ENCODE results near the gene CPED1.

Gene CPED1

DNA sequence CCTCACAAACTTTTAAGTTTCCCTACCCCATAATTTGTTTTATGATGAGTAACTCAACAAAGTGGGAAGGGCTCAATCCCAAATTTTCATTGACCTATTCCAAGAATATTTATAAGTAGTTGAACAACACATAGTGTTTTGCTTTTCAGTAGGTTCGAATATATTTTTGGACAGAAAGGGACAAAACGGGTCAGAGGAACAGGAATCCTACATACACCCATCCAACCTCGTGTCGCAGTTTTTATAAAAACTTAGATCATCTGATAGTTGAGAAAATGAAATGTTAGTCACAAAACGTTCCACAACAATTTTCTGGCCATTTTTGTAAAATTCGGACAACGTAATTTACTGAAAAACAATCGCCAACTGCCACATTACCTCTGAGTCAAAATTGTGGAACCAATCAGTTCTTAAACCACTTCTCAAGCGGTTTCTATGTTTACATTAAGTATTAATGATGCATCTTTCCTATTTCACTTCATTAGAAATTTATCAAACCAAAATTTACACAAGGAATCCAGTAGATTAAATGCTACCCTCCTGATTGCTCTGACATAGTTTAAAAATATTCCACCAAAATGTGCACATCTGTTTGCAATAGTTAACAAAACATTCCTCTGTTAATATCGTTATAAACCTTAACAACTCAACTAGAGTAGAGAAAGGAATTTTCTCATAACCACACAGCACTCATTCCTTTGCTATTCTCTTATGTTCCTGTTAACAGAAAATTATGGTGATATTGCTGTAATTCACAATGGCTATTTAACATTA is 346.6 kb downstream of the CPED1 start:
- no peak for DNase-seq

- DNase-seq: no peak
These were observed 348.1 kb downstream of the CPED1 start for GRCh38 chr7:121336579-121336978.

DNA sequence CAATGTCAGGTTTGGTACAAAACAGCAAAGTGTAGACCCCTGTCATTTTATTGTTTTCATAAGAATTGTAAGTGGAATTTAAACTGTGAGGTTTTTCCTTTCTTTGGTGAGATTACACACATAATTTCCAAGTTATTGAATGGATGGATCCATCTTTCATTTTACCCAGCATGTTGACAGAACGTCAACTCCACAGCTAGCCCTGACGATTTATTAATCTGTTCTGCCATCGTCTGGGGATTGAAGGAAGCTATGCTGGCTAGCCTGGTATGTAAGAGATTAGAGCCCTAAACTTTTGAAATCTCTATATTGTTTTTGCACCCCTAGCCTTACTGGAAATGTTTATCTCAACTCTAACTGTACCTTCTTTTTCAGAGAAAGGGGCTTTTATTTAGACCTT is 348.9 kb downstream of the CPED1 start:
- no peak for DNase-seq

DNA sequence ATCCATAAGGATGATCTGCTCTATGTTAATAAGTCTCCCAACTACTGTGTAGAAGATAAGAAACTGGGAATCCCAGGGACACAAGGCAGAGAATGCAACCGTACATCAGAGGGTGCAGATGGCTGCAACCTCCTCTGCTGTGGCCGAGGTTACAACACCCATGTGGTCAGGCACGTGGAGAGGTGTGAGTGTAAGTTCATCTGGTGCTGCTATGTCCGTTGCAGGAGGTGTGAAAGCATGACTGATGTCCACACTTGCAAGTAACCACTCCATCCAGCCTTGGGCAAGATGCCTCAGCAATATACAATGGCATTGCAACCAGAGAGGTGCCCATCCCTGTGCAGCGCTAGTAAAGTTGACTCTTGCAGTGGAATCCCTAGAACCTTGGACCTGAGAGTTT is 350.6 kb downstream of the CPED1 start:
- no peak for DNase-seq

DNA sequence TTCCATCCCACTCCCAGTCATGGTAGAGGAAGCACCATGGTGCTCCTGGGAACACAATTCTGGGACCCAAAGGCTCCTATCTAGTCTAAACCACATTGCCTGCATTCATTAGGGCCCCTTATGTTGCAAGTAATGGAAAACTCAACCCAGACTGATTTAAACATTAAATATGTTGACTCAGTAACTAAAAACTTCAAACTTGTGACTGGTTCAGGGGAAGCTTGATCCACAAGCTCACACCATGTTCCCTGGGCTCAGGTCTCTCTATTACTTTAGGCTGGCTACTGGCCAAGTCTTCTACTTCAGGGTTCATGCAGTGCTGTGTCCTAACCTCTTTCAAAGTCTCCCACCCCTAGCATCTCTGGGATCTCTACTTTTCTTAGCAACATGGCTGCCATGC is 353.4 kb downstream of the CPED1 start:
- no peak for DNase-seq

DNA sequence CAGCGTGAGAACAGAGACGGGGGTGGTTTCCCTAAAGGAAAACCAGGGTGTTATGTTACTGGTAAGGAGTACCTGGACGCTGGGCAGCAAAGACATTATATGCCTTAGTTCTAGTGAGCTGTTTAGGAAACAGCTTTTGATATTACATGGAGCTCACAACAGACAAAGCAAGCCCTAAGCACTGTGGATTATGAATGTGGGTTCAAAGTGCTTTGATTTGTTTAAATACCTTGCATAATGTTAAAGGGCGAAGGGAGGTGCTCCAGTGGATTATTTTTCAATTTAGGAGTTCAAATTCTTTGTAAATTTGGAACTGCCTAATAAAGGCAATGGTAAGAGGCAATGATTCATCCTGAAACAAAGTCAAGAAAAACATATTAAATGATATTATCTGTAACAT is 354.1 kb downstream of the CPED1 start:
- DNase-seq: no peak

DNA sequence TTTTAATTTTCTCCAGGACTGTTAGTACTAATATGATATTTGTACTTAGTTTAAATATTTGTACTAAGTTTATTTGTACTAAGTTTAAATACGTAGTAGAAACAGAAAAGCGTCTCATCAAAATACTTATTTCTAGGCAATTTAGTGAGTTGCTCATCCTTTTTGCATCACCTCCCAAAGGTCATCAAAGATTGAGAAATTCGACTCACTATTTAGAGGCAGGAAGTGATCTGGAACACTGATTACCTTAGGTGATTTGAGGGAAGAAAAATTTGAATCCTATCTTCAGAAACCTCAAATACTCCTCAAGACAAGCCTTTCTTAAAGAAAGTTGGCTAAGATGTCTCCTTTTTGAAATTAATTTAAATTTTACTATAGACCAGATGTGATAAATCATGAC is 354.8 kb downstream of the CPED1 start:
- no peak for DNase-seq

GRCh38 chr7:121344093-121344492 is 355.6 kb downstream of the CPED1 start:
- DNase-seq: no peak

- no peak for DNase-seq
These were observed 356.0 kb downstream of the CPED1 start for GRCh38 chr7:121344497-121344896.

Measured in NCI-H1436 treated with DMSO at 0.1 percent for 48 hours (cell line).